Activated effector memory CD4-positive, alpha-beta T cell treated with anti-CD3 and anti-CD28 coated beads, Interleukin-2, amount 50 U/mL, for 16 hours (primary cell): ENCODE results near the gene PCLO.
"Not testable (repeated sequence)": the region's sequence is repeated elsewhere in the genome, so short reads cannot be mapped to it uniquely, and the experiment has no call there.

ENCODE experiments used
- DNase-seq: peaks from one replicate; pipeline ENCODE4 v3.0.0-alpha.2; 2020

Gene PCLO

DNA sequence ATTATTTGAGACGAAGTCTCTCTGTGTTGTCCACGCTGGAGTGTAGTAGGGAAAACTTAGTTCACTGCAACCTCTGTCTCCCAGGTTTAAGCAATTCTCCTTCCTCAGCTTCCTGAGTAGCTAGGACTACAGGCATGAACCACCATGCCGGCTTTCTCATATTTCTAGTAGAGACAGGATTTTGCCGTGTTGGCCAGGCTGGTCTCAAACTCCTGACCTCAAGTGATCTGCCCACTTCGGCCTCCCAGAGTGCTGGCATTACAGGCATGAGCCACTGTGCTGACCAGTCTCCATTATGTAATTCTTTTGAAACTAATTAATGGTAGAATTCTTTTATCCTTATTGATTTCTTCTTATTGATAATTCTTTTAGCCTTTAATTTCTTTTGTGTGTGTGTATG is 32.5 kb downstream of the PCLO start:
- DNase-seq = no peak

GRCh38 chr7:83119494-83119893 is 43.2 kb downstream of the PCLO start:
- DNase-seq = no peak

DNA sequence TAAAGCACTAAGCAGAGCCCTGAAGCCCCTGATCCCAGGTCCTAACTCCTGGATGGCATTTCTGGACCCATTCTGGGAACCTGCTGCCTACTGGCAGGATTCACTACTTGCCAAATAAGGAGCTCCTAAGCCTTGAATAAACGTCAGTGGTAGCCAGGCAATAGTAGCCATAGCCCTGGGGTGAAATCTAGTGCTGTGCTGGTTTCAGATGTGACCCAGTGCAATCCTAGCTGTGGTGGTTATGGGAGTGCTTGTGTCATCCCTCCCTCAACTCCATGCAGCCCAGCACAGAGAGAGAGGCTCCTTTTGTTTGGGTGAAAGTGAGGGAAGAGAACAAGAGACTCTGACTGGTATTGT is 43.7 kb downstream of the PCLO start:
- no peak for DNase-seq

- no peak for DNase-seq
Observed at GRCh38 chr7:83118347-83119025, 44.2 kb downstream of the PCLO start.

GRCh38 chr7:83117466-83117865 is 45.2 kb downstream of the PCLO start:
- DNase-seq = no peak

DNA sequence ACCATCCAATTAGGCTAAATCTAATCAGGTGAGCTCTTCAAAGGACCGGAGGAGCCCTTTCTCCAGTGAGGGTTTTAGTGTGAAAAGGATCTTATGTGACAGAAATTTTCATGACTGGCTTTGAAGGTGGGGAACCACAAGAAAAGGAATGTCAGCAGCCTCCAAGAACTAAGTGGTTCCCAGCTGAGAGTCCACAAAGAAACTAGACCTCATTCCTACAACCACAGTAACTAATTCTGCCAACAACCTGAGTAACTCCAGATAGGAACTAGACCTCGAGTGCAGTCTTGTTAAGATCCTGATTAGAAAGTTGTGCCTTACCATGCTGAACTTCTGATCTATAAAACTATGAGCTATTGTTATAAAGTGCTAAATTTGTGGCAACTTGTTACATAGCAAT is 51.3 kb downstream of the PCLO start:
- DNase-seq = no peak

GRCh38 chr7:83109352-83109751 is 53.3 kb downstream of the PCLO start:
- no peak for DNase-seq

DNA sequence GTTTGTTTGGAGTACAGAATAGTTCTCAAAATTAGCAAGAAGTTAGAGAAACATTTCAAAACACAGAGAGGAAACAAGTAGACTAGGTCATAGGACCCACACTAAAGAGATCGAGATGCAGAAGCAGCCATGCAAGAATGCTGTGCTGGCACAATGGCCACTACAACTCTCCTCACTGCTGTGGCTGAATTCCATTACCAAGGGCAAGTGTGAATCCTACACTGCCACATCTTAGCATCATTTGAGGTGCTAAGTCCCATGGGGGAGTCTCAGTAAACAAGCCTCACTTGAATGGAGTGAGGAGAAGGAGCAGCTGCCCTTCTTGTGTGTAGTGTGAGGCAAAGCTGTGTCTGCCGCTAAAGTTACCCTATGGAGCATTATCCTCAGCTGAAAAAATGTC is 56.7 kb downstream of the PCLO start:
- DNase-seq = no peak

DNA sequence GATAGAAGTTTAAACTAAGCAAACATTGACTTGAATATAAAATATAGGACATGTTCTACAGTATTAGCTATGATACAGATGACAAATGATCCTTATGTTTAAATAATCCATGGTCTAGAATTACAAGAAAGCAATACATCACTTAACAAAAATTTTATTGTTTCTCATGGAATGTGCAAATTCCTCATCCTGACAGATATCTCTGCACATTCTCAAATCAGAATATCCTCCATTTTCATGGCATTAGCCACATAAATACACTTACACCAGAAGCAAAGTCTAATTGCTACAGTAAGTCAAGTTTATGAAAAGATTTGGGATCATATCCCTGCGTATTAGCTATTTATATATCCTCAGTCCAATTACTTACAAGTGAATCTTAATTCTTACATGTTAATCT is 57.6 kb downstream of the PCLO start:
- no peak for DNase-seq

DNA sequence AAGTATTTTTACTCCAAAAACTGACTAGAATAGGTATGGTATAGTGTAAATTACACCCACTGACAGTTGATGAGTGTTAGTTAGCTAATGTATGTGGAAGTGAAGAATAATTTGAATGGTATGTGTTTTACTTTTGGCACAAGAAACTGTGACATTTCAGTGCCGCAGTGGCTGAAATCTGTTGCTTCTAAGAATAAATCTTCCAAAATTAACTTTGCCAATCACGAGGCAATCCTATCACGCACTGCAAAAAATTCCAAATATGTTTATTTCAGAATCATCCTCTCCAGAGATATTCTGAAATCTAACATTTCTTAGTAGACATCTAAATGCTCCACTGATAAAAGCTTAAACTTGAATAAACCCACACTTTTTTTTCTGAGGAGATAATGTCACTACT is 61.2 kb downstream of the PCLO start:
- no peak for DNase-seq

GRCh38 chr7:83096065-83096580 is 66.6 kb downstream of the PCLO start:
- DNase-seq = no peak

DNA sequence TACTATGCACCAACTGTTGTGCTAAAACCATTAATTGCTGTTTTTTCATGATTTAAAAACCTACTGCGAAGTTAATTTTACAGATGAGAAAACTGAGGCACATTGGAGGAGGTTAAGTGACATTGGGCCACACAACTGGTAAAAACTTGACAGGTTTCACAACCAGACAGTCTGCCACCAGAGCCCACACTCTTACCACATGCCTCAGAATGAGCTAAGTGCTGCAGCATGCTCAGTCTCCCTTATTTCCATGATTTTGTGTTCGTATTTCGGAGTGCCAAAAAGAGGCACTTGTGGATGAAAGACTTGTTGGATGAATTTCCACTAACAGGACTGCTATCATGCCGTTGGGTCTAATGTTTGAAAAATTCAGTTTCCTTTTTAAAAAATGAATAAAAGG is 77.4 kb downstream of the PCLO start:
- DNase-seq = no peak

- DNase-seq = not testable (repeated sequence)
Observed at GRCh38 chr7:83079879-83080278, 82.8 kb downstream of the PCLO start.

DNA sequence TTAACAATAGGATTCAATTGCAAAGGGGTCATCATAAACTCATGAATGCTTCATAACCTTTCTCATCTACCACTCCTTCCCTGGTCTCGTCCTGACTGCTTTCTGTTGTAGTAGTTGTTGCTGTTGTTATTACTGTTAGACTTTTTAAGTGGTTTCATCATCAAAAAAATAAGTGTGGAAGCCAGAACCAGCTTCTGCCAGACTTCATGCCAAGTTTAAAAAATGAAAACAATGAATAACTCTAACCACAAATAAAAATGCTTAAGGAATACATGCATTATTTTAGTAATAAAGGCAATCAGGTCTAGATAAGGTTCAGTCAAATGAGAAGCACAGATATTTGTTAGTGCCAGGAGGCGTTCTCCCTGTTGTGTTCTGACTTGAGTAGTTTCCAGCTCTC is 85.4 kb downstream of the PCLO start:
- DNase-seq = no peak

- DNase-seq = no peak
Observed at GRCh38 chr7:83072576-83073517, 89.8 kb downstream of the PCLO start.

- DNase-seq = no peak
Observed at GRCh38 chr7:83065714-83066113, 97.0 kb downstream of the PCLO start.

GRCh38 chr7:83060218-83060617 is 102.5 kb downstream of the PCLO start:
- DNase-seq = no peak

GRCh38 chr7:83058667-83059066 is 104.0 kb downstream of the PCLO start:
- no peak for DNase-seq

GRCh38 chr7:83055197-83055596 is 107.5 kb downstream of the PCLO start:
- no peak for DNase-seq

DNA sequence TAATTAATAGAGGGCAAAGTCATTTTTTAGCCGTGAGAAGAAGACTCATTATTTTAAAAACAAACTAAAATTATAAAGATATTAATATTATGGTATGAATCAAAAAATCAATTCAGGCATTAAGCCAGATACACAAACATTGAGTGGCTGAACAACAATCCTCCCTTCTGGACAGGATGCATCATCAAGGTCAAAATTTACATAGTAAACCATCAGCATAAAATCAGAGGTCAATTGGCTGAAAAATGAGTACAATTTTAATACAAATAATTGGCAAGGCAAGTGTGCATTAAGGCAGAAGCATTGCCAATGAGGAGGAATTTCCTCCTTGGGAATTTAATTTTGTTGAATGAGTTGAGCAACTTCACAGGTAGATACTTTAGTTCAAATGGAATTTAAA is 108.2 kb downstream of the PCLO start:
- DNase-seq = no peak

DNA sequence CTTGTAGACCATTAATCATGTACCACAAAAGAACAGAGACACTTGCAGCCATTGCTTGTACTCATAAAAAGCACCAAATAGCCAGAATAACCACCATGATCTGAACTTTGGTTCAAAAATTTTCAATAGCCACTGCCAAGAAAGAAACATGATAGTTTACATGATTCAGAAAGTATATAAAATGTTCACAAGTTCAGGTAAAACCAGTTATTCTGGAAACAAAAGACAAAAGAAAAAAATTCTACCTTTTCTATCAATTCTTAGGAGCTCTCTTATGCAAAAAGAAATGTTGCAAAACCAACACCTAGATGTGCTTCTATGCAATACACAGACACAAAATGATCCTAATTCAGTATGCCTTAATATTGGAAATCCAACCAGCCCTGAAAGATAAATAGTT is 108.7 kb downstream of the PCLO start:
- DNase-seq = no peak

GRCh38 chr7:83040484-83040883 is 122.2 kb downstream of the PCLO start:
- DNase-seq = no peak

DNA sequence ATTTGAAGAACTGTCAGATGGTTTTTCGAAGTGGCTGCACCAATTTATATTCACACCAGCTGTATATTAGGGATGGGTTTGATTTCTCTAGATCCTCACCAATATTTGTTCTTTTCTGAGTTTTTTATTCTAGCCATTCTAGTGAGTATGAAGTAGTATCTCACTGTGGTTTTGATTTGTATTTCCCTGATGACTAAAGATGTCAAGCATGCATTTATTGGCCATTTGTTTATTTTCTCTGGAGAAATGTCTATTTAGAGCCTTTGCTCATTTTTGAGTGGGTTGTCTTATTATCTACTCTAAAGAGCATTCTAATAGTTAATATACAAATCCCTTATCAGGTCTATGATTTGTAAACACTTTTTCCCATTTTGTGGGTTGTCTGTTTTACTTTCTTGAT is 123.9 kb downstream of the PCLO start:
- no peak for DNase-seq

DNA sequence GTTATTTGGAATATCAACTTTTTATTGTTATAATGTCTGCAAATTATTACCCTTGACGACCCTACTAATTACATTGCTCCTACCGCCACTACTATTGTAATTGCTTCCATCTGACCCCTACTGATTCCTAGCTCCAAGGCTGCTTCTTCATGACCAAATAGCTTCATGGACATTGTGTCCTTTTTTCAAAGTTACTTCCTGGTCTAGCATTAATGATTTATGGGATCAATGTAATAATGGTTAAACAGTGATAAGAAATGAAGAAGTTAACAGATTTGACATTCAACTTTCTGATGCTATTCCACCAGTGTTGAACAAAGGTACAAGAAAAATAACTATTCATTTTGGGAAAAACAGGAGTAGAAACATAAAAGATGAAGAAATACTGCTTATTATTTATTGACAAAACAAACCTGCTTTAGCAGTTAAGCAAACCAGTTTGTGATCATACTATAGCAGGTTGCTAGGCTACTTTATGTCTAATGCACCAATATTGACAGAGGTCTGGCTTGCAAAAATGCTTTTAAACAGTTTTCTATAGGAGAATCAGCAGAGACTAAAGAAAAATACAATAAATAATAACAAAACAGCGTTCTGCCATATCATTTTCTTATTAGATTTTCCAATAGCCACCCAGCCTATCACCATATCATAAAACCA is 125.8 kb downstream of the PCLO start:
- DNase-seq = no peak
